ENCODE results near the gene CACNG5.

The CACNG5 gene

GRCh38 chr17:66903781-66904180, 68.9 kb downstream of the CACNG5 start:
- POLR2A ChIA-PET, result no interaction called here

GRCh38 chr17:66904760-66905624, 70.1 kb downstream of the CACNG5 start:
- ChIA-PET CTCF (interaction anchor here (1.0 to 2.3 kb wide), 3 partner anchors 177 to 190 kb away, joined by 3 to 9 read pairs (median 5); no protein-coding TSS in a partner anchor), POLR2A (no interaction called here)
- no peaks in the 10 kb centered on the region for H3K9me3 ChIP-seq (ENCODE audit: control extremely low read depth in 1 of 5, control insufficient read depth in 4 of 5, insufficient read depth in 2 of 5, low read depth in 1 of 5, low read length in 4 of 5)
- H3K4me3 ChIP-seq (ENCODE audit: control insufficient read depth in 1 of 7, extremely low read depth in 1 of 7, insufficient read depth in 4 of 7, low read depth in 2 of 7, low read length in 6 of 7), result no peak overlapping the region
- 89% methylated on average over 10 of the region's 12 CpGs for WGBS (ENCODE audit: insufficient coverage)
- H3K4me1 ChIP-seq (ENCODE audit: control extremely low read depth in 1 of 4, control insufficient read depth in 4 of 4, insufficient read depth in 4 of 4, low read length in 3 of 4), result no peaks in the 10 kb centered on the region
- no peaks in the 10 kb centered on the region for H3K36me3 ChIP-seq (ENCODE audit: control insufficient read depth in 4 of 4, insufficient read depth in 4 of 4, low read length in 3 of 4)
- no peak for DNase-seq
- no peaks in the 10 kb centered on the region for H3K27me3 ChIP-seq (replicated peaks in 2 of 5; ENCODE audit: control insufficient read depth in 4 of 5, insufficient read depth in 5 of 5, low read length in 4 of 5)
- no peak overlapping the region for H3K27ac ChIP-seq (ENCODE audit: insufficient read depth in 1 of 2, low read depth in 1 of 2, low read length in 2 of 2, poor library complexity in 1 of 2, severe bottlenecking in 2 of 2)

More at GRCh38 chr17:66903781-66904180, 68.9 kb downstream of the CACNG5 start:
- DNase-seq, result no peak
- Histone ChIP-seq H3K27ac (ENCODE audit: insufficient read depth in 1 of 2, low read depth in 1 of 2, low read length in 2 of 2, poor library complexity in 1 of 2, severe bottlenecking in 2 of 2) (no peak overlapping the region), H3K27me3 (replicated peaks in 2 of 5; ENCODE audit: control insufficient read depth in 4 of 5, insufficient read depth in 5 of 5, low read length in 4 of 5) (peaks cover 0 to 3% (median 0%) of the 10 kb centered on the region in 5 experiments), H3K36me3 (ENCODE audit: control insufficient read depth in 4 of 4, insufficient read depth in 4 of 4, low read length in 3 of 4) (no peaks in the 10 kb centered on the region), H3K4me3 (ENCODE audit: control insufficient read depth in 1 of 7, extremely low read depth in 1 of 7, insufficient read depth in 4 of 7, low read depth in 2 of 7, low read length in 6 of 7) (no peak overlapping the region), H3K9me3 (ENCODE audit: control extremely low read depth in 1 of 5, control insufficient read depth in 4 of 5, insufficient read depth in 2 of 5, low read depth in 1 of 5, low read length in 4 of 5) (no peaks in the 10 kb centered on the region), H3K4me1 (ENCODE audit: control extremely low read depth in 1 of 4, control insufficient read depth in 4 of 4, insufficient read depth in 4 of 4, low read length in 3 of 4) (no peaks in the 10 kb centered on the region)
- WGBS (ENCODE audit: insufficient coverage), result 90% methylated on average over 8 of the region's 10 CpGs
- CTCF ChIA-PET, result interaction anchor here (0.8 to 2.2 kb wide), 4 partner anchors 176 to 190 kb away, joined by 4 to 8 read pairs (median 4); no protein-coding TSS in a partner anchor

GRCh38 chr17:66906321-66907278, 71.7 kb downstream of the CACNG5 start:
- no peak overlapping the region for H3K27ac ChIP-seq (ENCODE audit: insufficient read depth in 1 of 2, low read depth in 1 of 2, low read length in 2 of 2, poor library complexity in 1 of 2, severe bottlenecking in 2 of 2)
- H3K4me3 ChIP-seq (ENCODE audit: control insufficient read depth in 1 of 7, extremely low read depth in 1 of 7, insufficient read depth in 4 of 7, low read depth in 2 of 7, low read length in 6 of 7), result no peak overlapping the region
- POLR2A ChIA-PET, result no interaction called here
- no peaks in the 10 kb centered on the region for H3K4me1 ChIP-seq (ENCODE audit: control extremely low read depth in 1 of 4, control insufficient read depth in 4 of 4, insufficient read depth in 4 of 4, low read length in 3 of 4)
- peak; percentile 76 to 89 (median 85) for DNase-seq
- no peaks in the 10 kb centered on the region for H3K36me3 ChIP-seq (ENCODE audit: control insufficient read depth in 4 of 4, insufficient read depth in 4 of 4, low read length in 3 of 4)
- CTCF ChIA-PET, result interaction anchor here (1.1 to 2.3 kb wide), 2 partner anchors 179 to 189 kb away, joined by 3 to 9 read pairs; no protein-coding TSS in a partner anchor
- H3K27me3 ChIP-seq (replicated peaks in 2 of 5; ENCODE audit: control insufficient read depth in 4 of 5, insufficient read depth in 5 of 5, low read length in 4 of 5), result no peaks in the 10 kb centered on the region
- 48% methylated on average over 18 of the region's 20 CpGs for WGBS (ENCODE audit: insufficient coverage)
- H3K9me3 ChIP-seq (ENCODE audit: control extremely low read depth in 1 of 5, control insufficient read depth in 4 of 5, insufficient read depth in 2 of 5, low read depth in 1 of 5, low read length in 4 of 5), result no peaks in the 10 kb centered on the region

GRCh38 chr17:66909804-66910373, 75.0 kb downstream of the CACNG5 start:
- H3K36me3 ChIP-seq (ENCODE audit: control insufficient read depth in 4 of 4, insufficient read depth in 4 of 4, low read length in 3 of 4), result no peaks in the 10 kb centered on the region
- ChIA-PET CTCF (interaction anchor here (0.7 to 3.1 kb wide), 3 partner anchors 35 to 457 kb away, joined by 3 to 12 read pairs (median 4); no protein-coding TSS in a partner anchor), POLR2A (no interaction called here)
- H3K27me3 ChIP-seq (replicated peaks in 2 of 5; ENCODE audit: control insufficient read depth in 4 of 5, insufficient read depth in 5 of 5, low read length in 4 of 5), result peaks cover 0 to under 1% (median 0%) of the 10 kb centered on the region in 5 experiments
- WGBS (ENCODE audit: insufficient coverage), result 100% methylated on average over 6 of the region's 8 CpGs
- no peaks in the 10 kb centered on the region for H3K9me3 ChIP-seq (ENCODE audit: control extremely low read depth in 1 of 5, control insufficient read depth in 4 of 5, insufficient read depth in 2 of 5, low read depth in 1 of 5, low read length in 4 of 5)
- H3K4me3 ChIP-seq (ENCODE audit: control insufficient read depth in 1 of 7, extremely low read depth in 1 of 7, insufficient read depth in 4 of 7, low read depth in 2 of 7, low read length in 6 of 7), result no peak overlapping the region
- H3K4me1 ChIP-seq (ENCODE audit: control extremely low read depth in 1 of 4, control insufficient read depth in 4 of 4, insufficient read depth in 4 of 4, low read length in 3 of 4), result no peaks in the 10 kb centered on the region
- DNase-seq, result no peak
- no peak overlapping the region for H3K27ac ChIP-seq (ENCODE audit: insufficient read depth in 1 of 2, low read depth in 1 of 2, low read length in 2 of 2, poor library complexity in 1 of 2, severe bottlenecking in 2 of 2)

- H3K4me1 ChIP-seq (ENCODE audit: control extremely low read depth in 1 of 4, control insufficient read depth in 4 of 4, insufficient read depth in 4 of 4, low read length in 3 of 4), result no peaks in the 10 kb centered on the region
- no peak overlapping the region for H3K4me3 ChIP-seq (ENCODE audit: control insufficient read depth in 1 of 7, extremely low read depth in 1 of 7, insufficient read depth in 4 of 7, low read depth in 2 of 7, low read length in 6 of 7)
- no peaks in the 10 kb centered on the region for H3K9me3 ChIP-seq (ENCODE audit: control extremely low read depth in 1 of 5, control insufficient read depth in 4 of 5, insufficient read depth in 2 of 5, low read depth in 1 of 5, low read length in 4 of 5)
- H3K27me3 ChIP-seq (replicated peaks in 2 of 5; ENCODE audit: control insufficient read depth in 4 of 5, insufficient read depth in 5 of 5, low read length in 4 of 5), result peaks cover 0 to 2% (median 0%) of the 10 kb centered on the region in 5 experiments
- 98% methylated on average over 17 of the region's 18 CpGs for WGBS (ENCODE audit: insufficient coverage)
- no peak overlapping the region for H3K27ac ChIP-seq (ENCODE audit: insufficient read depth in 1 of 2, low read depth in 1 of 2, low read length in 2 of 2, poor library complexity in 1 of 2, severe bottlenecking in 2 of 2)
- ChIA-PET POLR2A (no interaction called here), CTCF (interaction anchor here (3.1 kb wide), 1 partner anchor 183 kb away, joined by 12 read pairs; no protein-coding TSS in a partner anchor)
- H3K36me3 ChIP-seq (ENCODE audit: control insufficient read depth in 4 of 4, insufficient read depth in 4 of 4, low read length in 3 of 4), result no peaks in the 10 kb centered on the region
- DNase-seq, result no peak
These were observed 75.9 kb downstream of the CACNG5 start for GRCh38 chr17:66910651-66911285.

GRCh38 chr17:66915204-66915611, 80.3 kb downstream of the CACNG5 start:
- POLR2A ChIA-PET, result no interaction called here
- DNase-seq, result no peak
- Histone ChIP-seq H3K4me3 (ENCODE audit: control insufficient read depth in 1 of 7, extremely low read depth in 1 of 7, insufficient read depth in 4 of 7, low read depth in 2 of 7, low read length in 6 of 7) (no peak overlapping the region), H3K27me3 (replicated peaks in 2 of 5; ENCODE audit: control insufficient read depth in 4 of 5, insufficient read depth in 5 of 5, low read length in 4 of 5) (peaks cover 0 to 2% (median 0%) of the 10 kb centered on the region in 5 experiments), H3K36me3 (ENCODE audit: control insufficient read depth in 4 of 4, insufficient read depth in 4 of 4, low read length in 3 of 4) (no peaks in the 10 kb centered on the region), H3K4me1 (ENCODE audit: control extremely low read depth in 1 of 4, control insufficient read depth in 4 of 4, insufficient read depth in 4 of 4, low read length in 3 of 4) (no peaks in the 10 kb centered on the region), H3K27ac (ENCODE audit: insufficient read depth in 1 of 2, low read depth in 1 of 2, low read length in 2 of 2, poor library complexity in 1 of 2, severe bottlenecking in 2 of 2) (no peak overlapping the region), H3K9me3 (ENCODE audit: control extremely low read depth in 1 of 5, control insufficient read depth in 4 of 5, insufficient read depth in 2 of 5, low read depth in 1 of 5, low read length in 4 of 5) (peaks cover 0 to 3% (median 0%) of the 10 kb centered on the region in 5 experiments)
- CTCF ChIA-PET, result no interaction called here
- WGBS (ENCODE audit: insufficient coverage), result 86% methylated on average over 7 of the region's 7 CpGs
